GM18907 (cell line): Measurements from ENCODE around the gene FGF22.
"Not testable (repeated sequence)": the region's sequence is repeated elsewhere in the genome, so short reads cannot be mapped to it uniquely, and the experiment has no call there.

Experiments used
- ATAC-seq: cut with Tn5 transposase; IDR thresholded peaks from one replicate; pipeline ENCODE4 v1.9.1; 2021; ENCODE audit warnings: mild to moderate bottlenecking, moderate library complexity; ENCODE audit not compliant: unreplicated experiment

Gene FGF22

GRCh38 chr19:639253-640160 is at the start of gene FGF22:
Gene FGF22 (plus strand): TSS chr19:639879. CDS start chr19:639926, 47 bp downstream.
- ATAC-seq = no peak

GRCh38 chr19:590396-590745 is 49.3 kb upstream of the FGF22 start:
- no peak for ATAC-seq

GRCh38 chr19:590750-591098 is 49.0 kb upstream of the FGF22 start:
- ATAC-seq = no peak

GRCh38 chr19:591099-591958 is 48.4 kb upstream of the FGF22 start:
- no peak for ATAC-seq

- no peak for ATAC-seq
These were observed 47.6 kb upstream of the FGF22 start for GRCh38 chr19:592101-592500.

GRCh38 chr19:593055-593454 is 46.6 kb upstream of the FGF22 start:
- no peak for ATAC-seq

- no peak for ATAC-seq
These were observed 46.2 kb upstream of the FGF22 start for GRCh38 chr19:593505-593904.

- no peak for ATAC-seq
These were observed 45.3 kb upstream of the FGF22 start for GRCh38 chr19:594265-594870.

GRCh38 chr19:595326-596262 is 44.1 kb upstream of the FGF22 start:
- no peak for ATAC-seq

GRCh38 chr19:596263-596655 is 43.4 kb upstream of the FGF22 start:
- no peak for ATAC-seq

GRCh38 chr19:597406-598315 is 42.0 kb upstream of the FGF22 start:
- ATAC-seq = no peak

- no peak for ATAC-seq
These were observed 38.4 kb upstream of the FGF22 start for GRCh38 chr19:601310-601709.

GRCh38 chr19:601790-602189 is 37.9 kb upstream of the FGF22 start:
- no peak for ATAC-seq

- ATAC-seq = no peak
These were observed 37.0 kb upstream of the FGF22 start for GRCh38 chr19:602391-603301.

- not testable (repeated sequence) for ATAC-seq
These were observed 36.4 kb upstream of the FGF22 start for GRCh38 chr19:603302-603639.

GRCh38 chr19:603779-604178 is 35.9 kb upstream of the FGF22 start:
- not testable (repeated sequence) for ATAC-seq

- no peak for ATAC-seq
These were observed 35.3 kb upstream of the FGF22 start for GRCh38 chr19:604355-604754.
